Loucy (cell line): ENCODE results near the gene MICAL2.

ENCODE experiments used
- CTCF ChIP-seq: fragments of 200-600 bp; sonication (generic); conservative IDR thresholded peaks from 2 replicates; pipeline ENCODE4 v1.5.1; 2014; ENCODE audit warnings: mild to moderate bottlenecking, antibody characterized with exemption, low read length
- EZH2phosphoT487 ChIP-seq: fragments of 200-600 bp; IDR thresholded peaks from 2 replicates; pipeline ENCODE4 v1.6.1; 2018; ENCODE audit warnings: antibody characterized with exemption, mild to moderate bottlenecking, moderate library complexity, borderline replicate concordance

- TF ChIP-seq CTCF (no peak), EZH2phosphoT487 (no peak)
Observed at GRCh38 chr11:12258451-12258850, 148.1 kb downstream of the MICAL2 start.
